SHP77 (cell line): ENCODE measurements around the gene ERMN.
"Not testable (repeated sequence)": the region's sequence is repeated elsewhere in the genome, so short reads cannot be mapped to it uniquely, and the experiment has no call there.

Experiments used
- DNase-seq, 2 experiments: peaks; one replicate each; lab custom pipeline; 2025; lab: John Stamatoyannopoulos, UW

The ERMN gene

DNA sequence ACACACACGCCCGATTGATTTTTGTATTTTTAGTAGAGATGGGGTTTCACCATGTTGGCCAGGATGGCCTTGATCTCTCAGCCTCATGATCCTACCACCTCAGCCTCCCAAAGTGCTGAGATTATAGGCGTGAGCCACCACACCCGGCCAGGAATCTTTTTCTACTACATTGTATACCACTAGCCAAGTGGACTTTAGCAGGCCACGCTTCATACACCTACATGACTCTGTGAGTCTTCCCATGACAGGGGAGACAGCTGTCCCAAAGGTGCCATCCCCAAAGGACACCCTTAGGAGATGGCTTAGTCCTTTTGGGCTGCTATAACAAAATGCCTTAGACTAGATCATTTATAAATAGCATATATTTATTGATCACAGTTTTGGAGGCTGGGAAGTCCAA, 32.8 kb downstream of the ERMN start:
- DNase-seq: no peak

DNA sequence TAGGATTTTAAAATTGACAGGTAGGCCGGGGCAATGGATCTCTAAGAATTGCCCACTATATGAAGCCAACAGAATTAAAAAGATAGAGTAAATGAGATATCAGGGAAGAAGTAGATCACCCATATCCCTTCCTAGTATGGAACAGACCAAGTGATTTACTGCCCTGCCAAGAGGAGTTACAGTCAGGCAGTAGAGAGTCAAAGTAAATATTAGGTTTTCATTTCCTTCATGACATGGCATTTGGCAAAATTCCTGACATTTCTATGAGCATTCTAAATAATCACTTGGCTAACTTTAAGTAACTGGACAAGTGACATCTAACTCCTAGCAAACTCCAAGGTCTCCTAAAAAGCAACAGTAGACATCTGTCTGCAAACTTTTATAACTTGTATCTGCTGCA, 34.6 kb downstream of the ERMN start:
- peak in 1 of 2 experiments; percentile 11 for DNase-seq

DNA sequence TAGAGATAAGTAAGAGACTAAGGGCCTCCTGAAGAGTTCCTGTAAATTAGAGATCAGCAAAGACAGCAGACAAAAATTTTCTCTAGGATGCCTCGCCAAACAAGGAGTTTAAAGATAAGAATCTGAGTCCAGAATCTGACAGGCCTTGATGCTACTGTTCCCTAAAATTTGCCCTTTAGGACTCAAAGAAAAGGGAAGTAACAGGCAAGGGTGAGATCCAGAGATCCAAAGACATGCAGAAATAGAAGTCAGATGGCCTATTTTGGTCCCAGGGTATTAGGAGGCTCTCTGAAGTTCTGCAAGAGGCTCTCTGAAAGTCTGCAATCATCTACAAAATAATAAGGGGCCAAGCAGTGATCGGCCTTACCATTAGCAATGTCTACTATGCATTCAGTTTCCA, 35.1 kb downstream of the ERMN start:
- no peak for DNase-seq

DNA sequence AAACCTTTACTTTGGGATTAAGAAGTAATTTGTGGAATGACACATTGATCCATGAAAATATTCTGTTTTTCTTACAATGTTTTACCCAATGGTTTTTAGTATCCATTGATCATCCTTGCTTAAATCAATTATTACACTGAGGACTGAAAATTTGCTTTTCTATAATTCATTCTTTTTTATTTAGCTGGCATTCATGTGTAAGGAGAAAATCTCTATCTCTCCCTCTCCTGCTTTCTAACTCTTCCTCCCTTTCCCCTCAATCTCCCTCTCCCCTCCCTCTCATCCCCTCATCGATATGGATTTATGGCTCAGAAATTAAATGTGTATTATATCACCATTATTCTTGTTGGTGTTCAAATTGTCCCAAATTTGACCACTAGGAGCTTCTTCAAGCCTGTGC, 38.5 kb downstream of the ERMN start:
- no peak for DNase-seq

DNA sequence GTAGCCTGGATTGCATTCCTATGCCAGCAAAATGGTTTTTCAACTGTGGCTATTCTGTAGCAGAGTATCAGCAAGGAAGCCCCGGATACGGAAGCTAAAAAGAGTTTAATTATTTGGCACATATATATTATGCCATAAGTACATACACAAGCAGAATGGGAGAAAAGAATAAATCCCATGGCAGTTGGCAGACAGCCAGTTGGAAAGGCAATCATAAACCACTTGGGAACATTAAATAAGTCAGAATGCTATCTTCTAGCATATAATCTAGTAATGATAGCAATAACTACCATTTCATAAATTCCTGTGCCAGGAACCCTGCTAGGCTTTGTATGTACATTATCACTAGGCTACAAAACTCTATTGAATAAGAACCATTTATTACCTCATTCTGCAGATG, 42.2 kb downstream of the ERMN start:
- DNase-seq: no peak

DNA sequence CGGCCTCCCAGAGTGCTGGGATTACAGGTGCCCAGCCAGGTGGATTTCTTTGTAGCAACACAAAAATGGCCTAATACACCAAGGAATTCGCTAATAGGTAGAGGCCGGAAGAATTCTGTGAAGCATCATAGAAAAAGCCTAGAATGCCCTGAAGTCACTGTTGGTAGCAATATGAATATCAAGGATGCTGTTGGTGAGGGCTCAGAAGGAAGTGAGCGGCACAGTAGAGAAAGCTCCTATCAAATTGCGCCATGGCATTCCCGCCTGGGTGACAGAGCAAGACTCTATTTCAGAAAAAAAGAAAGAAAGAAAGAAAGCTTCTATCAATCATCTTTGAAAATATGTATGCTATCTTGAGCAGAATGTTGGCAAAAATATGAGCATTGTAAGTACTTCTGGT, 44.3 kb downstream of the ERMN start:
- no peak for DNase-seq

DNA sequence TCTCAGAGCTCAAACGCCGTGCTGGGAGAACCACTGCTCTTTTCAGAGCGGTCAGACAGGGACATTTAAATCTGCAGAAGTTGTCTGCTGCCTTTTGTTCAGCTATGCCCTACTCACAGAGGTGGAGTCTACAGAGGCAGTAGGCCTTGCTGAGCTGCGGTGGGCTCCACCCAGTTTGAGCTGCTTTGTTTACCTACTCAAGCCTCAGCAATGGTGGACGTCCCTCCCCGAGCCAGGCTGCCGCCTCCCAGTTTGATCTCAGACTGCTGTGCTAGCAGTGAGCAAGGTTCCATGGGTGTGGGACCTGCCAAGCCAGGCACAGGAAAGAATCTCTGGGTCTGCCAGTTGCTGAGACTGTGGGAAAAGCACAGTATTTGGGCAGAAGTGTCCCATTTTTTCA, 46.3 kb downstream of the ERMN start:
- DNase-seq: not testable (repeated sequence)

DNA sequence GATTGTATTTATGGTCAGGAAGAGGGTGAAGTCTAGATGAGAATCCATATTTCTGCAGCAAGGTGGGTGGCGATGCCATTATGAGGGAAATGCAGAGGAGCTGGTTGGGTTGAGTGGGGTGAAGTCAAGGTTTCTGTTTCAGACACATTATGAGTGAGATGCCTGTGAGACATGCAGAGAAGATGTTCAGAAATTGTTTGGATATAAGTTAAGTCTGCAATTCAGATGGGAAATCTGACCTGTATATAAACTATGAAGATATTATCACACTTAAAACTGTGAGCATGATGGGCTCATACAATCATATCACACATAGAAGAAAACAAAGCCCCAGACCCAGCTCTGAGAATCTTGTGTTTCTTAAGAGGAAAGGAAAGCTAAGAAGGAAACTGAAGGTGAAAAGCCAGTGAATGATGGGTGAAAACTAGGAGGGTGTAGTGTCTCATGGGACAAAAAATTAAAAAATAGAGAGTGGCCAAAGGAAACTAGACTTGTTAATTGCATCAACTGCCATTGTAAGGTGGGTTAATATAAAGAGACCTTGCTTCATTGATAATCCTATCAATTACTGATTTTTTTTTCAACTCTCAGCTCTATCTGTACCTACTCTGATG, 53.9 kb downstream of the ERMN start:
- DNase-seq: no peak

DNA sequence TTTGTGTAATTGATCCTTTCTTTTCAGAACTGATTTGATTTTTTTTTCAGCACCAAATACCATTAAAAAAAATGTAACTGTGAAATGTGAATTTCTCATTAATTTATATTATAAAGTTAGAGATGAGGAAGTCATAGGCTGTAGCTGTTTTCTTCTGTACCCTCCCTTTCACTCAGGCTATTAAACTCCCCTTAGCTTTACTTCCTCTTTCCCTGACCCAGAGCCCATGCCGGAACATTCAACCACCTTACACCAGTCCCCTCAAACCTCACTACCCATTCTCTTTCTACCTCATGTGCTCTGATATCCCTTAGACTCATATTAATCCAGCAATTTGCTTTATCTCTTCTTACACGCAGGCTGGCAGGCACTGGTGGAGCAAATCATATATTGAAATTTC, 55.7 kb downstream of the ERMN start:
- DNase-seq: no peak

DNA sequence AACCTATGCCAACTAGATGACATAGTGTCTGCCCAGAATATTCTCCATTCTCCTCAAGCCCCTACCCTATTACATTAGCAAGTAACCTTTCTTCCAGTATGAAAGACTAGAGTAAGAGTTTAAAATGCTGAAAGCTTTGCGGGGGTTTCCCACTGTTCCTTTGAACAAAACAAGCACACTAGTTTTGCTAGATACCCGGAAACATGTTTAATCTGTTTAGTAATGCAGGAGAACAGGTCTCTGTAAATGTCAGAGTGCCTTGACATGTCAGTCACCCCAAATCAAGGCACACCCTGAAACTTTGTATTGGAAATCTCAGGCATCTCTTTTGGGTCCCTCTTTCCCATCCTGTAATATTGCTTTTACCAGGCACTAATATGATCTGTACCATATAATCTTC, 56.6 kb downstream of the ERMN start:
- no peak for DNase-seq
